GM23248 (cell line): Measurements from ENCODE around the gene LYST.

Experiments used
- EZH2 ChIP-seq: fragments of 200-600 bp; sonication (generic); IDR thresholded peaks from 2 replicates; pipeline ENCODE4 v1.6.1; 2018; ENCODE audit warnings: antibody characterized with exemption, mild to moderate bottlenecking; ENCODE audit not compliant: insufficient read depth, poor library complexity, severe bottlenecking
- EZH2phosphoT487 ChIP-seq: fragments of 200-600 bp; sonication (generic); IDR thresholded peaks from 2 replicates; pipeline ENCODE4 v1.6.1; 2018; ENCODE audit warnings: antibody characterized with exemption, moderate library complexity, mild to moderate bottlenecking, low read depth; ENCODE audit not compliant: insufficient read depth

GRCh38 chr1:235806123-235806522 is 60.6 kb downstream of the LYST start:
- TF ChIP-seq EZH2 (no peak), EZH2phosphoT487 (no peak)
